Endothelial cell of umbilical vein (primary cell): ENCODE measurements around the gene OR10G3. TPM values are rescaled to one million over a fixed set of nuclear protein-coding genes. Genes with fewer than 3 reads are reported as not detected.

ENCODE experiments used
- BruUV-seq: library from RNA; stranded (reverse); fragments of 400-500 nt; replicated peaks from 2 replicates; lab custom pipeline; 2021; lab: Mats Ljungman, UMichigan
- CTCF ChIA-PET: fragments of 300-600, 350-600 bp; sonication (Branson Sonifier 250); formaldehyde crosslinking; loops from one replicate; lab custom pipeline; 2021; ENCODE audit warnings: antibody characterized with exemption, inconsistent platforms; lab: Charles Lee
- POLR2A ChIA-PET: fragments of 300-600, 350-600 bp; sonication (Branson Sonifier 250); formaldehyde crosslinking; loops from one replicate; lab custom pipeline; 2021; ENCODE audit warnings: antibody characterized with exemption, inconsistent platforms; lab: Charles Lee
- DNase-seq: peaks from one replicate; pipeline ENCODE4 v3.0.0-alpha.2; 2011; ENCODE audit warnings: low read depth, low spot score
- FAIRE-seq: peaks from 2 replicates; lab custom pipeline; 2011; peaks lifted over from hg19 to GRCh38; lab: Jason Lieb, UNC
- H2AFZ ChIP-seq: 2 replicates; pipeline ENCODE4 v1.6.0; 2012; ENCODE audit warnings: low read depth, low read length, control low read depth, inconsistent platforms
- H3K27ac ChIP-seq: 2 replicates; pipeline ENCODE4 v1.5.1; 2011; ENCODE audit warnings: low read depth, mild to moderate bottlenecking, control low read depth, low read length, moderate library complexity; ENCODE audit not compliant: insufficient read depth
- H3K27me3 ChIP-seq, 2 experiments: 2 replicates each; pipeline versions ENCODE4 v1.6.0 to v1.6.1; 2011; ENCODE audit warnings: low read length in 2 of 2, mixed read lengths in 1 of 2; ENCODE audit not compliant: control insufficient read depth in 2 of 2, insufficient read depth in 2 of 2
- H3K36me3 ChIP-seq, 2 experiments: 2 replicates in 1 of 2; 3 replicates in 1 of 2; pipeline ENCODE4 v1.5.1; 2011; ENCODE audit warnings: low read length in 2 of 2, mild to moderate bottlenecking in 1 of 2, moderate library complexity in 1 of 2; ENCODE audit not compliant: control insufficient read depth in 2 of 2, insufficient read depth in 2 of 2; ENCODE audit errors: extremely low read depth in 1 of 2
- H3K4me1 ChIP-seq: 3 replicates; pipeline ENCODE4 v1.5.1; 2011; ENCODE audit warnings: mild to moderate bottlenecking, low read length; ENCODE audit not compliant: control insufficient read depth, insufficient read depth; ENCODE audit errors: extremely low read depth
- H3K4me2 ChIP-seq: 2 replicates; pipeline ENCODE4 v1.6.1; 2011; ENCODE audit warnings: low read length, control low read depth, mixed read lengths; ENCODE audit not compliant: insufficient read depth
- H3K4me3 ChIP-seq, 3 experiments: fragments of 200-600 bp in 1 of 3; sonication (generic), shearing (Covaris generic) in 1 of 3; replicated peaks in 1 of 3; 2 replicates each; pipeline ENCODE4 v1.5.1; 2011 to 2016; ENCODE audit warnings: control low read depth in 3 of 3, low read length in 3 of 3, mild to moderate bottlenecking in 2 of 3, inconsistent platforms in 1 of 3, low read depth in 1 of 3, moderate library complexity in 1 of 3; ENCODE audit not compliant: insufficient read depth in 1 of 3
- H3K79me2 ChIP-seq: 2 replicates; pipeline ENCODE4 v1.6.0; 2012; ENCODE audit warnings: low read length, inconsistent platforms; ENCODE audit not compliant: control insufficient read depth, insufficient read depth
- H3K9ac ChIP-seq: replicated peaks from 2 replicates; pipeline ENCODE3; 2011; ENCODE audit warnings: low read length, control low read depth; ENCODE audit not compliant: insufficient read depth; ENCODE audit errors: extremely low read depth
- H3K9me1 ChIP-seq: replicated peaks from 3 replicates; pipeline ENCODE4 v1.6.0; 2011; ENCODE audit warnings: mild to moderate bottlenecking, low read length; ENCODE audit not compliant: control insufficient read depth, insufficient read depth; ENCODE audit errors: extremely low read depth
- H3K9me3 ChIP-seq: replicated peaks from 2 replicates; pipeline ENCODE4 v1.5.1; 2012; ENCODE audit warnings: low read length, inconsistent platforms; ENCODE audit not compliant: control insufficient read depth, insufficient read depth
- H4K20me1 ChIP-seq: replicated peaks from 2 replicates; pipeline ENCODE3; 2011; ENCODE audit warnings: mild to moderate bottlenecking, low read length; ENCODE audit not compliant: control insufficient read depth, insufficient read depth; ENCODE audit errors: extremely low read depth
- CTCF ChIP-seq, 2 donors: IDR thresholded peaks; 1 replicate in 1 of 2; 2 replicates in 1 of 2; pipeline ENCODE4 v1.5.1; 2011; ENCODE audit warnings: low read length in 2 of 2, mild to moderate bottlenecking in 2 of 2, moderate library complexity in 2 of 2, control low read depth in 1 of 2, inconsistent platforms in 1 of 2, low read depth in 1 of 2; ENCODE audit not compliant: insufficient read depth in 1 of 2; ENCODE audit errors: extremely low read depth in 1 of 2
- EZH2 ChIP-seq: IDR thresholded peaks from 2 replicates; pipeline ENCODE4 v1.6.1; 2012; ENCODE audit warnings: borderline replicate concordance, low read depth, mild to moderate bottlenecking, moderate library complexity, low read length, inconsistent platforms; ENCODE audit not compliant: severe bottlenecking
- FOS ChIP-seq: IDR thresholded peaks from 2 replicates; pipeline ENCODE4 v1.6.1; 2011; ENCODE audit warnings: mild to moderate bottlenecking, low read length, moderate library complexity, borderline replicate concordance; ENCODE audit not compliant: insufficient read depth
- GATA2 ChIP-seq: IDR thresholded peaks from 2 replicates; pipeline ENCODE4 v1.7.0; 2011; ENCODE audit warnings: low read depth, mild to moderate bottlenecking, moderate library complexity, mixed read lengths, low read length; ENCODE audit not compliant: insufficient read length, insufficient read depth
- JUN ChIP-seq: IDR thresholded peaks from 2 replicates; pipeline ENCODE4 v1.6.1; 2011; ENCODE audit warnings: borderline replicate concordance, low read depth; ENCODE audit not compliant: insufficient read length, insufficient read depth
- MAX ChIP-seq: IDR thresholded peaks from 2 replicates; pipeline ENCODE4 v1.6.1; 2011; ENCODE audit not compliant: insufficient read depth, insufficient read length
- MYC ChIP-seq: IDR thresholded peaks from one replicate; pipeline ENCODE4 v1.6.1; 2011; ENCODE audit warnings: mild to moderate bottlenecking, low read depth, low read length
- POLR2A ChIP-seq: IDR thresholded peaks from 2 replicates; pipeline ENCODE4 v1.6.1; 2012; ENCODE audit warnings: low read depth, mild to moderate bottlenecking, control low read depth, low read length
- POLR2AphosphoS5 ChIP-seq: IDR thresholded peaks from 2 replicates; pipeline ENCODE4 v1.6.1; 2012; ENCODE audit warnings: low read depth, mild to moderate bottlenecking, control low read depth, low read length, moderate library complexity; ENCODE audit not compliant: insufficient read depth
- dilution Hi-C: fragments of 300-500 bp; cut with MboI; formaldehyde crosslinking; loops from one replicate; pipeline ENCODE4 v1.15.0; 2019; ENCODE audit warnings: low sequenced_read_pairs; ENCODE audit not compliant: extremely low pct_ligation_motif_present
- intact Hi-C: fragments of 100-400 bp; cut with micrococcal nuclease; formaldehyde crosslinking; loops from one replicate; pipeline ENCODE4 v1.10.0; 2022
- polyA plus RNA-seq, 4 experiments: library from polyadenylated mRNA; depleted of rRNA in 3 of 4; stranded (reverse) in 3 of 4; unstranded in 1 of 4; fragments of >200 nt; gene quantifications; 2 replicates each; pipeline versions ENCODE4 v1.2.1 to v1.2.3, GENCODE V29; 2011 to 2012; ENCODE audit warnings: missing spikeins in 1 of 4
- total RNA-seq: library from RNA; stranded (reverse); gene quantifications from 2 replicates; pipeline ENCODE4 v1.2.3, GENCODE V29; 2021

OR10G3 gene
- total and polyA plus RNA-seq, 2 donors (not counting 3 experiments of a cell fraction or from before 2014, with no cell fraction given): not detected

GRCh38 chr14:21541413-21542074 lies 38.3 kb downstream of the OR10G3 start:
- no peak overlapping the region for H3K4me3 ChIP-seq
- no peaks in the 10 kb centered on the region for H3K79me2 ChIP-seq
- FAIRE-seq (no peak), DNase-seq (no peak)
- H3K4me2 ChIP-seq: no peak overlapping the region
- H3K9ac ChIP-seq: no peak overlapping the region
- H3K9me1 ChIP-seq: no peaks in the 10 kb centered on the region
- TF ChIP-seq CTCF (IDR thresholded peaks at IDR 0.05; ENCODE audit: extremely low read depth in 1 of 2, insufficient read depth in 1 of 2, low read depth in 1 of 2, low read length in 2 of 2): no peak
- TF ChIP-seq MAX: no peak
- H2AFZ ChIP-seq: no peak overlapping the region
- H3K27ac ChIP-seq: no peak overlapping the region
- dilution Hi-C loops: no loop called here
- ChIA-PET POLR2A (no interaction called here), CTCF (interaction anchor here (0.8 kb wide), 1 partner anchor 43 kb away, joined by 3 read pairs; no protein-coding TSS in a partner anchor)
- no peaks in the 10 kb centered on the region for H3K4me1 ChIP-seq
- peaks cover 23 to 35% of the 10 kb centered on the region in 2 experiments for H3K27me3 ChIP-seq
- no TSS peak for BruUV-seq
- no peaks in the 10 kb centered on the region for H4K20me1 ChIP-seq
- no peaks in the 10 kb centered on the region for H3K36me3 ChIP-seq
- intact Hi-C loops: no loop called here
- no peaks in the 10 kb centered on the region for H3K9me3 ChIP-seq

- intact Hi-C loops (no loop called here), dilution Hi-C loops (no loop called here)
- Histone ChIP-seq H3K36me3 (no peaks in the 10 kb centered on the region), H3K4me1 (no peaks in the 10 kb centered on the region), H3K79me2 (no peaks in the 10 kb centered on the region), H3K9me1 (no peaks in the 10 kb centered on the region), H3K27ac (no peak overlapping the region), H2AFZ (no peak overlapping the region), H3K4me3 (no peak overlapping the region), H4K20me1 (no peaks in the 10 kb centered on the region), H3K4me2 (no peak overlapping the region), H3K9ac (no peak overlapping the region), H3K27me3 (peaks cover 43 to 55% of the 10 kb centered on the region in 2 experiments), H3K9me3 (no peaks in the 10 kb centered on the region)
- FAIRE-seq (no peak), DNase-seq (no peak)
- POLR2A ChIA-PET: no interaction called here
- BruUV-seq: no TSS peak
- no peak for TF ChIP-seq MYC
- TF ChIP-seq JUN: no peak
- no peak for TF ChIP-seq FOS
- no peak for TF ChIP-seq POLR2AphosphoS5
- TF ChIP-seq GATA2: no peak
- TF ChIP-seq POLR2A: no peak
- TF ChIP-seq EZH2: no peak
- no peak for TF ChIP-seq MAX
- TF ChIP-seq CTCF (IDR thresholded peaks at IDR 0.05; ENCODE audit: extremely low read depth in 1 of 2, insufficient read depth in 1 of 2, low read depth in 1 of 2, low read length in 2 of 2): no peak
- CTCF ChIA-PET: interaction anchor here (1.4 to 2.3 kb wide), 3 partner anchors 8 to 13 kb away, joined by 3 to 10 read pairs (median 3); partner anchors contain the start of gene SALL2
These were observed 40.5 kb downstream of the OR10G3 start for GRCh38 chr14:21539189-21539940.
